Esophagus squamous epithelium (tissue), 5 donors: ENCODE measurements around the gene NAT9. TPM values are rescaled to one million over a fixed set of nuclear protein-coding genes. Genes with fewer than 3 reads are reported as not detected.

Experiments used
- DNase-seq: peaks from one replicate; lab custom pipeline; 2025; lab: John Stamatoyannopoulos, UW
- H3K27ac ChIP-seq, 4 donors: fragments of 200-600 bp; sonication (generic); one replicate each; pipeline ENCODE4 v1.5.1; 2016 to 2019; ENCODE audit warnings: mild to moderate bottlenecking in 1 of 4
- H3K27me3 ChIP-seq, 4 donors: fragments of 200-600 bp; sonication (generic); 1 replicate in 3 of 4; 2 replicates in 1 of 4; pipeline versions ENCODE4 v1.5.1 to v1.6.0; 2017 to 2021; ENCODE audit warnings: antibody characterized with exemption in 1 of 4
- H3K36me3 ChIP-seq, 3 donors: fragments of 200-600 bp; sonication (generic); one replicate each; pipeline ENCODE4 v1.5.1; 2016 to 2019
- H3K4me1 ChIP-seq, 3 donors: fragments of 200-600 bp; sonication (generic); one replicate each; pipeline ENCODE4 v1.5.1; 2017 to 2019
- H3K4me3 ChIP-seq, 4 donors: fragments of 200-600 bp; sonication (generic); 1 replicate in 3 of 4; 2 replicates in 1 of 4; pipeline ENCODE4 v1.5.1; 2016 to 2019; ENCODE audit warnings: mild to moderate bottlenecking in 2 of 4, moderate library complexity in 1 of 4
- H3K9me3 ChIP-seq, 3 donors: fragments of 200-600 bp; sonication (generic); one replicate each; pipeline ENCODE4 v1.5.1; 2016 to 2019
- POLR2A ChIP-seq, 4 donors: fragments of 450-650 bp; IDR thresholded peaks; one replicate each; pipeline ENCODE4 v1.6.1; 2017; ENCODE audit warnings: antibody characterized with exemption in 4 of 4, mild to moderate bottlenecking in 4 of 4, moderate library complexity in 3 of 4
- WGBS, 2 donors: methylation state at CpG; one replicate each; pipeline ENCODE4 v1.1.5; 2018; 5-methylcytosine and 5-hydroxymethylcytosine counted together
- intact Hi-C: fragments of 100-400 bp; cut with DNase I; formaldehyde crosslinking; loops from one replicate; pipeline ENCODE4 v1.15.0; 2022
- total RNA-seq, 4 donors: library from RNA; depleted of rRNA; stranded (reverse); fragments of >200 nt; gene quantifications; one replicate each; pipeline ENCODE4 v1.1.0, GENCODE V29; 2016
- TF ChIP-seq, protein P1 (sequence below), 6 experiments: fragments of 450-650 bp in 4 of 6; fragments of 200-600 bp in 2 of 6; sonication (generic) in 2 of 6; IDR thresholded peaks; one replicate each; pipeline ENCODE4 v1.5.1; 2016 to 2019; ENCODE audit warnings: antibody characterized with exemption in 6 of 6, mild to moderate bottlenecking in 4 of 6, moderate library complexity in 4 of 6
- donor health status: DM: yes; HTN: yes; CAD: no.

The NAT9 gene
- total RNA-seq, 4 donors from 2014 or later: 17.3 to 29.8 (median 24.5) TPM

DNA sequence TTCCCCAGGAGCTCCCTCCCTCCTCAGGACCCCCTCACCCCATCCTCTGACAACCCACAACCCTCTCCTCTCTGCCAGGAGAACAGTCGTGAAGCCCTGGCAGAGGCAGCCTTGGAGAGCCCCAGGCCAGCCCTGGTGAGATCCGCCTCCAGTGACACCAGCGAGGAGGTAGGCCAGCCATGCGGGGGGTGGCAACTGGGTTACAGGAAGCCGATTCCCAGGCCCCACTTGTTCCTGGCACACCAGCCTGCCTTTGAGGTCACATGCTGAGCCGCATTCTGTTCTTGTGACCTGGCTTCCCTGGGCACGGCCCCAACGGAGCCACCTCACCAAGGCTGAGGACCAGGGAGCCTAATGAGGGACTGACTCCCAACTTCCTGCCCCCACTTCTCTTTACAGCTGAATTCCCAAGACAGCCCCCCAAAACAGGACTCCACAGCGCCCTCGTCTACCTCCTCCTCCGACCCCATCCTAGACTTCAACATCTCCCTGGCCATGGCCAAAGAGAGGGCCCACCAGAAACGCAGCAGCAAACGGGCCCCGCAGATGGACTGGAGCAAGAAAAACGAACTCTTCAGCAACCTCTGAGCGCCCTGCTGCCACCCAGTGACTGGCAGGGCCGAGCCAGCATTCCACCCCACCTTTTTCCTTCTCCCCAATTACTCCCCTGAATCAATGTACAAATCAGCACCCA is 7.9 kb downstream of the NAT9 start:
- Histone ChIP-seq H3K4me1 (peaks cover 14 to 76% (median 26%) of the 10 kb centered on the region in 3 donors), H3K27ac (peak overlapping the region; percentile 67 to 81 (median 68)), H3K9me3 (no peaks in the 10 kb centered on the region), H3K36me3 (peaks cover 26 to 100% (median 40%) of the 10 kb centered on the region in 3 donors), H3K27me3 (no peaks in the 10 kb centered on the region), H3K4me3 (no peak overlapping the region)
- WGBS, 2 donors: 54 to 73% methylated on average over 6 to 16 of the region's 17 CpGs
- DNase-seq: no peak
- intact Hi-C loops: no loop called here
- TF ChIP-seq, protein P1, sequence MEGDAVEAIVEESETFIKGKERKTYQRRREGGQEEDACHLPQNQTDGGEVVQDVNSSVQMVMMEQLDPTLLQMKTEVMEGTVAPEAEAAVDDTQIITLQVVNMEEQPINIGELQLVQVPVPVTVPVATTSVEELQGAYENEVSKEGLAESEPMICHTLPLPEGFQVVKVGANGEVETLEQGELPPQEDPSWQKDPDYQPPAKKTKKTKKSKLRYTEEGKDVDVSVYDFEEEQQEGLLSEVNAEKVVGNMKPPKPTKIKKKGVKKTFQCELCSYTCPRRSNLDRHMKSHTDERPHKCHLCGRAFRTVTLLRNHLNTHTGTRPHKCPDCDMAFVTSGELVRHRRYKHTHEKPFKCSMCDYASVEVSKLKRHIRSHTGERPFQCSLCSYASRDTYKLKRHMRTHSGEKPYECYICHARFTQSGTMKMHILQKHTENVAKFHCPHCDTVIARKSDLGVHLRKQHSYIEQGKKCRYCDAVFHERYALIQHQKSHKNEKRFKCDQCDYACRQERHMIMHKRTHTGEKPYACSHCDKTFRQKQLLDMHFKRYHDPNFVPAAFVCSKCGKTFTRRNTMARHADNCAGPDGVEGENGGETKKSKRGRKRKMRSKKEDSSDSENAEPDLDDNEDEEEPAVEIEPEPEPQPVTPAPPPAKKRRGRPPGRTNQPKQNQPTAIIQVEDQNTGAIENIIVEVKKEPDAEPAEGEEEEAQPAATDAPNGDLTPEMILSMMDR (IDR thresholded peaks at IDR 0.05): no peak
- TF ChIP-seq POLR2A (IDR thresholded peaks at IDR 0.05): no peak

DNA sequence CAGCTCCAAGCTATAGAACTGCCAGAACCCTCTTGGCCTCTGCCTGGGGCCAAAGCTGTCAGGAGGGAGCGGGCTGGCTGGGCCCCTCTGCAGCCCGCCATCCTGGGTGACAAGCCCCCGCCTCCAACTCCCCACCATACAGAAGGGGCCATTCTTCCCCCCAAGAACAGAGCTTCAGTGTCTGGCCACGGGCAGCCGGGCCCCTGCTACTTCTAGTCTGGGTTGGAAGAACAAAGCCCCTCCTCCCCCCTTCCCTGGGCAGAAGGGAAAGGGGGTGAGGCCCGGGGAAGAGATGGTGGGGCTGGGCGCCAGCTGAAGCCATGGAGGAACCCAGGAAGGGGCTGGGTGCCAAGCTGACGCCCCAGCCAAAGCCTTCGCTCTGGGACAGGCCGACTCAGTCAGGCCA is 9.0 kb downstream of the NAT9 start:
- Histone ChIP-seq H3K27ac (peak overlapping the region; percentile 67 to 81 (median 68)), H3K9me3 (no peaks in the 10 kb centered on the region), H3K4me3 (no peak overlapping the region), H3K27me3 (no peaks in the 10 kb centered on the region), H3K4me1 (peaks cover 14 to 86% (median 31%) of the 10 kb centered on the region in 3 donors), H3K36me3 (peaks cover 18 to 100% (median 29%) of the 10 kb centered on the region in 3 donors)
- intact Hi-C loops: no loop called here
- DNase-seq: no peak
- WGBS, 2 donors: 54% methylated on average over 3 of the region's 10 CpGs; no CpG with 5 or more reads in 1 of the 2 donors
- TF ChIP-seq, protein P1 (IDR thresholded peaks at IDR 0.05): no peak
- no peak for TF ChIP-seq POLR2A (IDR thresholded peaks at IDR 0.05)

DNA sequence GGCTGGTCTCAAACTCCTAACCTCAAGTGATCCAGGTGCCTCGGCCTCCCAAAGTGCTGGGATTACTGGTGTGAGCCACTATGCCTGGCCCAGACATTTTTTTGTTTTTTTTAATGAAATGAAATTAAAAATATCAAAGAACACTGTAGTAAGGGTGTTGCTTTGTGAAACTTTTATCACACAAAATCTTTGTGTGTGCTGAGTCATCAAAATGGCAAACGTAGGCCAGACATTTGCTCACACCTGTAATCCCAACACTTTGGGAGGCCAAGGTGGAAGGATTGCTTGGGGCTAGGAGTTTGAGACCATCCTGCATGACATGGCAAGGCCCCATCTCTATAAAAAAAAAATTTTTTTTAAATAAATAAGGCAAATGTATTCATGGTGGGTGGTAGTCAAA is 9.7 kb downstream of the NAT9 start:
- Histone ChIP-seq H3K9me3 (no peaks in the 10 kb centered on the region), H3K27ac (peak overlapping the region in 3 of 4 donors; percentile 67 to 81 (median 68)), H3K4me1 (peaks cover 17 to 93% (median 38%) of the 10 kb centered on the region in 3 donors), H3K4me3 (no peak overlapping the region), H3K27me3 (no peaks in the 10 kb centered on the region), H3K36me3 (peaks cover 11 to 98% (median 23%) of the 10 kb centered on the region in 3 donors)
- WGBS, 2 donors: 52 to 53% methylated on average over 2 of the region's 2 CpGs
- DNase-seq: no peak
- TF ChIP-seq, protein P1 (IDR thresholded peaks at IDR 0.05): no peak
- TF ChIP-seq POLR2A (IDR thresholded peaks at IDR 0.05): no peak
- intact Hi-C loops: no loop called here

DNA sequence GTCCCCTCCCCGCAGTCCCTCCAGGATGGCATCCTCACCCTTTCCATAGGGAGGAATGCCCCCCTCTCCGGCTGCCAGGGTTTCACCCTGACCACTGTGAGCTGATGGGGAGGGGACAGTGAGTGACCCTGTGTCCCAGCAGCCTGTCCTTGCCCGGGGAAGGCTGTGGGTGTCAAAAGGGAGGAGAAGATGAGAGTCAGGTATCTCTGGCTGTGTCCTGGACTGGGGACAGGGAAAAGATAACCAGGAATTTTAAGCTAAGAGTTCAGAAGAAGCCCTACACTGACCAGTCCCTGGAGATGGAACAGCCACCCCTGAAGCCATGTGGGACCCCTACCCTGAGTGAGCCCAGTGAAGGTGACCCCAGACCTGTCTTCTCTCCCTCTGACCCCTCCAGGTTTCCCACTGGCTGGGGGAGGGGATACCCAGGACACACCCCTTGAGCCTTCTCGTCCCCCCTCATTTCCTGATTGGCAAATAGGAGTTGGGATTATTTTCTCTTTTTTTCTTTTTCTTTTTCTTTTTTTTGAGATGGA is 11.3 kb downstream of the NAT9 start:
- no peaks in the 10 kb centered on the region for H3K9me3 ChIP-seq
- H3K27me3 ChIP-seq: no peaks in the 10 kb centered on the region
- H3K27ac ChIP-seq: peak overlapping the region in 2 of 4 donors; percentile 91 to 96
- H3K4me3 ChIP-seq: no peak overlapping the region
- TF ChIP-seq, protein P1 (IDR thresholded peaks at IDR 0.05): no peak
- TF ChIP-seq POLR2A (IDR thresholded peaks at IDR 0.05): no peak
- DNase-seq: no peak
- H3K4me1 ChIP-seq: peaks cover 32 to 96% (median 51%) of the 10 kb centered on the region in 3 donors
- 75 to 76% methylated on average over 1 to 2 of the region's 4 CpGs for WGBS, 2 donors
- intact Hi-C loops: no loop called here
- peaks cover 5 to 83% (median 16%) of the 10 kb centered on the region in 3 donors for H3K36me3 ChIP-seq
